Measurements from ENCODE around the gene MLIP.

Gene MLIP

GRCh38 chr6:54076159-54076789, 35.0 kb upstream of the MLIP start:
- TF ChIP-seq REST (IDR thresholded peaks at IDR 0.05; ENCODE audit: low read depth) (no peak), NFIC (IDR thresholded peaks at IDR 0.05) (no peak), TEAD4 (IDR thresholded peaks at IDR 0.05) (no peak), RAD21 (IDR thresholded peaks at IDR 0.05; ENCODE audit: low read depth) (no peak), TAF1 (IDR thresholded peaks at IDR 0.05; ENCODE audit: low read depth) (no peak), MAX (IDR thresholded peaks at IDR 0.05) (no peak)
- TF ChIP-seq, protein P1, sequence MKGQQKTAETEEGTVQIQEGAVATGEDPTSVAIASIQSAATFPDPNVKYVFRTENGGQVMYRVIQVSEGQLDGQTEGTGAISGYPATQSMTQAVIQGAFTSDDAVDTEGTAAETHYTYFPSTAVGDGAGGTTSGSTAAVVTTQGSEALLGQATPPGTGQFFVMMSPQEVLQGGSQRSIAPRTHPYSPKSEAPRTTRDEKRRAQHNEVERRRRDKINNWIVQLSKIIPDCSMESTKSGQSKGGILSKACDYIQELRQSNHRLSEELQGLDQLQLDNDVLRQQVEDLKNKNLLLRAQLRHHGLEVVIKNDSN (IDR thresholded peaks at IDR 0.05), result no peak

- TF ChIP-seq TCF12 (IDR thresholded peaks at IDR 0.05; ENCODE audit: low read depth), result no peak
- TF ChIP-seq REST (IDR thresholded peaks at IDR 0.05; ENCODE audit: low read depth), result no peak
- no peak for TF ChIP-seq CEBPB (IDR thresholded peaks at IDR 0.05)
- TF ChIP-seq, protein P1 (IDR thresholded peaks at IDR 0.05), result no peak
- no peak for TF ChIP-seq ZBTB7A (IDR thresholded peaks at IDR 0.05; ENCODE audit: low read depth)
- no peak for TF ChIP-seq MAX (IDR thresholded peaks at IDR 0.05)
- TF ChIP-seq NFIC (IDR thresholded peaks at IDR 0.05), result no peak
- no peak for TF ChIP-seq FOXM1 (IDR thresholded peaks at IDR 0.05; ENCODE audit: borderline replicate concordance, low read depth)
- no peak for TF ChIP-seq EGR1 (IDR thresholded peaks at IDR 0.05)
- no peak for TF ChIP-seq TAF1 (IDR thresholded peaks at IDR 0.05; ENCODE audit: low read depth)
- no peak for TF ChIP-seq CREB1 (IDR thresholded peaks at IDR 0.05; ENCODE audit: low read depth)
- no peak for TF ChIP-seq YY1 (IDR thresholded peaks at IDR 0.05; ENCODE audit: low read depth)
- no peak for TF ChIP-seq EP300 (IDR thresholded peaks at IDR 0.05; ENCODE audit: borderline replicate concordance)
- no peak for TF ChIP-seq TEAD4 (IDR thresholded peaks at IDR 0.05)
- no peak for TF ChIP-seq RAD21 (IDR thresholded peaks at IDR 0.05; ENCODE audit: low read depth)
Measured at GRCh38 chr6:54083287-54083686, 28.0 kb upstream of the MLIP start.

- TF ChIP-seq NFIC (IDR thresholded peaks at IDR 0.05), result no peak
- no peak for TF ChIP-seq RAD21 (IDR thresholded peaks at IDR 0.05; ENCODE audit: low read depth)
- TF ChIP-seq CREB1 (IDR thresholded peaks at IDR 0.05; ENCODE audit: low read depth), result no peak
- TF ChIP-seq EP300 (IDR thresholded peaks at IDR 0.05; ENCODE audit: borderline replicate concordance), result no peak
- TF ChIP-seq REST (IDR thresholded peaks at IDR 0.05; ENCODE audit: low read depth), result no peak
Measured at GRCh38 chr6:54084231-54084630, 27.0 kb upstream of the MLIP start.

DNA sequence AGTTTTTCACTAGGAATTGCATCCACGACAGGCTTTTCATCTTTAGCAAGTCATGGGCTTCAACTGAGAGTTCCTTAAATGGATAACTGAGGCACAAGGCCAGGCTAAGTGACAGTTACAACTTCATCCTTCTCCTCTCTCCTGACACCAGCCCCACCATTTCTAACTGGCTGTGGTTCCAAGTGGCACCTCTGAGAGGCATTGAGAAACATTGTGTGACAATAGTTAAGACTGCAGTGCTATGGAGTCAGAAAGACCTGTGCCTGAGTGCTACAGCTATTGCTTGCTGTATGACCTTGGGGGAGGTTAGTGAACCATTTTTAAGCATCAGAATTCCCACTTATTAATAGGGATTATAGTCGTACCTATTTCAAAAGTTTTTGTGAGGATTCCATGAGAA, 26.2 kb upstream of the MLIP start:
- TF ChIP-seq TEAD4 (IDR thresholded peaks at IDR 0.05) (no peak), EP300 (IDR thresholded peaks at IDR 0.05; ENCODE audit: borderline replicate concordance) (no peak), FOXM1 (IDR thresholded peaks at IDR 0.05; ENCODE audit: borderline replicate concordance, low read depth) (no peak), RAD21 (IDR thresholded peaks at IDR 0.05; ENCODE audit: low read depth) (no peak), ZBTB7A (IDR thresholded peaks at IDR 0.05; ENCODE audit: low read depth) (no peak), TCF12 (IDR thresholded peaks at IDR 0.05; ENCODE audit: low read depth) (no peak), EGR1 (IDR thresholded peaks at IDR 0.05) (no peak), CEBPB (IDR thresholded peaks at IDR 0.05) (no peak), REST (IDR thresholded peaks at IDR 0.05; ENCODE audit: low read depth) (no peak), NFIC (IDR thresholded peaks at IDR 0.05) (no peak), MAX (IDR thresholded peaks at IDR 0.05) (no peak), YY1 (IDR thresholded peaks at IDR 0.05; ENCODE audit: low read depth) (no peak), CREB1 (IDR thresholded peaks at IDR 0.05; ENCODE audit: low read depth) (no peak), TAF1 (IDR thresholded peaks at IDR 0.05; ENCODE audit: low read depth) (no peak)
- TF ChIP-seq, protein P1 (IDR thresholded peaks at IDR 0.05), result no peak

Data from Ishikawa (cell line).